ENCODE measurements around the gene OSM.

Gene OSM

DNA sequence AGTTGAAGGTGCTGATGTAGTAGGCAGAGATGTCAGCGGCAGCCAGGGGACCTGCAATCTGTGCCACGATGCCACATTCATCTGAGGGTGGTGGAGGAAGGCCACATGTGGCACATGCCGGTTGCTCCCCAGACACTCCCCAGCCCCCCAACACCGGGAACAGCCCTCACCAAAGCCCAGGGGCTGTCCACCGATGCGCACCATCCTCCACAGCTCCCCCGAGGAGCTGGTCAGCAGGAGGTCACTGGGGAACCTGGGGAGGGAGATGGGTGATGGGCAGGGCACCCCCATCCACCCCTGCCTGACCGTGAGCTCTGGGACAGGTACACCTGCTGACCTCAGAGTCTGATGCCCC, 19.2 kb upstream of the OSM start:
- no peak for DNase-seq (ENCODE audit: low read depth in 2 of 3, low spot score in 2 of 3)

DNA sequence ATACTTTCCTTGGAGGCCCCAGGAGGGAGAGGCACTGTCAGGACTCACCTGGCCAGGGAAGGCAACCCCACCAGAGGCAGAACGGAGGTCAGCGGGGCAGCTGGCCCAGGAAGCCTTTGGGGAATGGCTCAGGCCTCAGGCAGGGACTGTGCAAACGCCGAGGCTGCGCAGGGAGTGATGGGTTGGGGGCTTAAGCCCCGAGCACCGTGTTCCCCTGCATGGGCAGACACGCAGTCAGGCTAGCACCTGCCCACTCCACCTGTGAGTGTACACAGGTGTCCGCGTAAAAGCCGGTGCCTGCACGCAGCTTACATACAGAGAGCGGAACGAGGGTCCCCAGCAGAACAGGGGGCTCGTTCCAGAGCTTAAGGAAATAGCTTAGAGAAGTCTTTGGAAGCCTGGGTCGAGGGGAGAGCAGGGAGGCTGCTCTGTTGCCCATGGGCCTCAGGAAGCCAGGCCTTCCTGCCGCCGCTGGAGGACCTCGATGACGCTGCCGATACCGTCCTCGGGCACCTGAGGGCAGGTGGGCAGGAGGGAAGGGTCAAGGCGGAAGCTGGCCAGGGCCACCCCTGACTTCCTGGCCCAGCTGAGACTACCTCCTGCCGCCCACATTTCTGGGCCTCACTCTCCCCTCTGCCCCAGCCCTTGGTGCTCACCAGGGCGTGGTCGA, 18.7 kb upstream of the OSM start:
- DNase-seq (ENCODE audit: low read depth in 2 of 3, low spot score in 2 of 3), result no peak

DNA sequence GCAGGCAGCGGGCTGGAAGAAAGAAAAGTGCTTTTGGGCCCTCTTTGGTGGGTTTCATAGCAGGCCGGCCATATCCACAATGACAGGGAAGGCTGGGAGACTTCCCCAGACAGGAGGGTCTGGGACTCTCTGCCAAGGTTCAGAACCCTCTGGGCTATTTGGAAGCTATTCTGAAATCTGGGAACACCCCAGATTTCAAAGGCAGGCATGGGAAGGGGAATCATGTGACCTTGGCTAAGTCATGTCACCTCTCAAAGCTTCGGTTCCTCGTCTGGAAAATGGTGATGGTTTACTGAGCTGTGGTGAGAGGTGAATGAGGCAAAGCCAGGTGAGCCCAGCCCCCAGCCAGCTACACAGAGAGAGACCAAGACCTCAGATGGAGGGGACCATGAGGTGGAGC, 18.0 kb upstream of the OSM start:
- DNase-seq (ENCODE audit: low read depth in 2 of 3, low spot score in 2 of 3), result no peak

GRCh38 chr22:30284172-30284571, 17.5 kb upstream of the OSM start:
- DNase-seq (ENCODE audit: low read depth in 2 of 3, low spot score in 2 of 3), result no peak

- no peak for DNase-seq (ENCODE audit: low read depth in 2 of 3, low spot score in 2 of 3)
Observed at GRCh38 chr22:30283342-30283741, 16.7 kb upstream of the OSM start.

GRCh38 chr22:30282616-30283046, 16.0 kb upstream of the OSM start:
- no peak for DNase-seq (ENCODE audit: low read depth in 2 of 3, low spot score in 2 of 3)

DNA sequence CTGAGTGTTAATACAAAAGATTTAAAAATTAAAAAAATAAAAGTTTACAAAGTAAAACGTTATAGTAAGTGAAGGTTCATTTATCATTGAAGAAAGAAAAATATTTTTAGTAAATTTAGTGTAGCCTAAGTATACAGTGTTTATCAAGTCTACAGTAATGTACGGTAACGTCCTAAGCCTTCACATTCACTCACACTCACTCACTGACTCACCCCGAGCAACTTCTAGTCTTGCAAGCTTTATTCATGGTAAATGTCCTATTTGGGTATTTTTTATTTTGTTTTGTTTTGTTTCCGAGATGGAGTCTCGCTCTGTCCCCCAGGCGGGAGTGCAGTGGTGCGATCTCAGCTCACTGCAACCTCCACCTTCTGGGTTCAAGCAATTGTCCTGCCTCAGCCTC, 13.9 kb upstream of the OSM start:
- DNase-seq (ENCODE audit: low read depth in 2 of 3, low spot score in 2 of 3), result no peak

- DNase-seq (ENCODE audit: low read depth in 2 of 3, low spot score in 2 of 3), result no peak
Observed at GRCh38 chr22:30279932-30280331, 13.3 kb upstream of the OSM start.

DNA sequence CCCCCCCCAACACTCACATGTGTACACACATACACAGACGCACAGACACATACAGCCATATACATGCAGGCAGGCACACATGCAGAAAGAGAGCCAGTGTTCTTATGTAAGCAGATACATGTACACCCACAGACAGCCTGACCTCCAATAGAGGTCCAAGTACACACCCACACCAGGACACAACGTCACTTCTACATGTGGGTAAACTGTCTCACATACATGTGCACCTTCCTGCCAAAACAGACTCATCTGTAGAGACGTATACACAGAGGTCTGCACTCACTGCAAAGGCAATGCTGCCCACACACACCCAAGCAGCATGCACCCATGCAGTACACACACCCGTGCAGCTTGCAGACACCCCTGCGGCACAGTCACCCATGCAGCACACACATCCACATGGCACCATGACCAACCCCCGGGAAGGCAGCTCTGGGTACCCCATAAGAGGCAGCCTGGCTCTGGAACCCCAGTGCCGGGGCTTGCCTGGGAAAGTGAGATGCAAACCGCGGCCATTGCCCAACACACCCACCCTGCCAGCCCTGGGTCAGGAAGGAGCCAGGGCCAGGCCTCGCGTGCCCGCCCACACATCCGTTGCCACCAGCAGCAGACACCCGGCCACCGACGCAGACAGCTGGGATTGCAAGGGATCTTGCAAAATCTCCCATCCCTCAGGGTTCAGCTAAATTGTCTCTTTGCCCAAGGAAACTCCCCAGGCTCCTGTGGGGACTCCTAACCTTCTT, 12.6 kb upstream of the OSM start:
- no peak for DNase-seq (ENCODE audit: low read depth in 2 of 3, low spot score in 2 of 3)

DNA sequence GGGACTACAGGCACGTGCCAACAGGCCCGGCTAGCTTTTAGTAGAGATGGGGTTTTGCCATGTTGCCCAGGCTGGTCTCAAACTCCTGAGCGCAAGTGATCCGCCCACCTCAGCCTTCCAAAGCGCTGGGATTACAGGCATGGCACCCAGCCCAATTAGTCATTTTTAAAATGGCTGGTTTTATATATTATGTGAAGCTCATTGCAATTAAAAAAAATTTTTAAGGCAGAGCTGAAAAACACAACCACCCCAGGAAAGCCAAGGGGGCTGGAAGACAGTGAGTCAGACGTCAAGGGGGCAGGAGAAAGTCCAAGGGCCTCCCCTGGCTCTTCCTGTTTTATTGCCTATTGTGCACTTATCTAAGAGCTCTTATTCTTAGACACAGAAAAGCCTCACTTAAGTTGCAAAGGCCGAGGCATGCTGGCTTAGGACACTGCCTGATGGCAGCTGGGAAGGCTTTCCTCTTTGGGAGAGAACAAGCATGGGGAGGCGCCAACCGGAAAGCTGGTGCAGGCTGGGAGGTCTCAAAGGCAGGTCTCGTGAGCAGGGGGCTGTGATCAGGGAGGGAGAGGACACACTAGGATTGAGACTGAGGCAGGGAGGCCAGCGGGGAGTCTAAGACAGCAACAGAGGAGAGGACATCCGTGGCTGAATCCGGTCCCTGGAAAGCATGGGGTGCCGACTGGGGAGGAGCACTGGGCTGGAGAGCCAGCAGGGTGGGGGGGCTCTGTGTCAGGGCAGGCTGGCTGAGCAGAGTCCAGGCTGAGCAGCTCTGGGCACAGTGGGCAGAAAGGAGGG, 11.1 kb upstream of the OSM start:
- no peak for DNase-seq (ENCODE audit: low read depth in 2 of 3, low spot score in 2 of 3)

- DNase-seq (ENCODE audit: low read depth in 2 of 3, low spot score in 2 of 3), result no peak
Observed at GRCh38 chr22:30276039-30276438, 9.4 kb upstream of the OSM start.

GRCh38 chr22:30275625-30276024, 9.0 kb upstream of the OSM start:
- DNase-seq (ENCODE audit: low read depth in 2 of 3, low spot score in 2 of 3), result no peak

- DNase-seq (ENCODE audit: low read depth in 2 of 3, low spot score in 2 of 3), result no peak
Observed at GRCh38 chr22:30274437-30274812, 7.8 kb upstream of the OSM start.

GRCh38 chr22:30273711-30274436, 7.2 kb upstream of the OSM start:
- no peak for DNase-seq (ENCODE audit: low read depth in 2 of 3, low spot score in 2 of 3)

GRCh38 chr22:30272781-30273601, 6.3 kb upstream of the OSM start:
- no peak for DNase-seq (ENCODE audit: low read depth in 2 of 3, low spot score in 2 of 3)

- no peak for DNase-seq (ENCODE audit: low read depth in 2 of 3, low spot score in 2 of 3)
Observed at GRCh38 chr22:30270832-30271231, 4.2 kb upstream of the OSM start.

- no peak for DNase-seq (ENCODE audit: low read depth in 2 of 3, low spot score in 2 of 3)
Observed at GRCh38 chr22:30268331-30268730, 1.7 kb upstream of the OSM start.

DNA sequence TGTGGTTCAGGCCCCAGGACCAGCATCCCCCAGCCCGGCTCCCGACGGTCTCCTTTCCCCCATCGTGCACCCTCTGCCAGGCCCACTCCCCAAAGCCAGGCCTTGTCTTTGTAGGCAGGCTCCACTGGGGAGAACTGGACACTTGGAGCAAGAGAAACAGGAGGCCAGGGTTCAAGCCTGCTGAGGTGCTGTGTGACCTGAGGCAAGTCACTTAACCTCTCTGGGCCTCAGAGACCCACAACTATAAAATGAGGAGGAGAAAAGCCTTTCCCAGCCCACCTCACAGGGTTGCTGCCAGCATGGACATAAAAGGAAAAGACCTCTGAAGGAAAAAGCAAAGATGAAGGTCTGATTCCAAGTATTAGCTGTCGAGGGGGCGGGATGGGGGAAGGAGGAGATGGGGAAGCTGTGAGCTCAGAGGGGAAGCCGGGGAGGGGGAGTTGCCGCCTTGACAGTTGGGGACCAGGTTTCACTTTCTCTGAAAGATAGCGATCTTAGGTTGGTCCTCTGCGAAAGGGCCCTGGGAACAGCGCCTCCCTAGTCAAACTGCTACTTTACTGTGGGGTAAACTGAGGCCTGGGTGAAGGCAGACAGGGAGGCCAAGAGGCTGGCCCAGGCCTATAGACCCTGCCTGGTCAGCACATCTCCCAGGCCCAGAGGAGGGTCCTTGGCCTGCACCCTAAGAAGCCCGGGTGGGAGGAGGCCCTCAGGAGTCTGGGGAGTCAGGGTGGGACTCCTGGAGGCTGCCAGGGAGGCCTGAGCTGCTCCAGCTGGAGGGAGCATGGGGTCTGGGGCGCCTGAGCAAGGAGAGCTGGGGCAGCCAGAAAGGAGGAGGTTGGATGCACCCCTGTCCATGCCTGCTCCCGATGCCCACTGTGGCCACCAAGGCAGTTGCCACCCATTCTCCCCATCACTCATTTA, 991 bp upstream of the OSM start:
- DNase-seq (ENCODE audit: low read depth in 2 of 3, low spot score in 2 of 3), result no peak

GRCh38 chr22:30265823-30266444, 717 bp downstream of the OSM start:
- peak in 2 of 3 experiments; percentile 65 to 76 for DNase-seq (ENCODE audit: low read depth in 2 of 3, low spot score in 2 of 3)

Data from activated CD8-positive, alpha-beta memory T cell treated with anti-CD3 and anti-CD28 coated beads for 48 hours (primary cell).